Measurements from ENCODE around the gene IPO7.

DNA sequence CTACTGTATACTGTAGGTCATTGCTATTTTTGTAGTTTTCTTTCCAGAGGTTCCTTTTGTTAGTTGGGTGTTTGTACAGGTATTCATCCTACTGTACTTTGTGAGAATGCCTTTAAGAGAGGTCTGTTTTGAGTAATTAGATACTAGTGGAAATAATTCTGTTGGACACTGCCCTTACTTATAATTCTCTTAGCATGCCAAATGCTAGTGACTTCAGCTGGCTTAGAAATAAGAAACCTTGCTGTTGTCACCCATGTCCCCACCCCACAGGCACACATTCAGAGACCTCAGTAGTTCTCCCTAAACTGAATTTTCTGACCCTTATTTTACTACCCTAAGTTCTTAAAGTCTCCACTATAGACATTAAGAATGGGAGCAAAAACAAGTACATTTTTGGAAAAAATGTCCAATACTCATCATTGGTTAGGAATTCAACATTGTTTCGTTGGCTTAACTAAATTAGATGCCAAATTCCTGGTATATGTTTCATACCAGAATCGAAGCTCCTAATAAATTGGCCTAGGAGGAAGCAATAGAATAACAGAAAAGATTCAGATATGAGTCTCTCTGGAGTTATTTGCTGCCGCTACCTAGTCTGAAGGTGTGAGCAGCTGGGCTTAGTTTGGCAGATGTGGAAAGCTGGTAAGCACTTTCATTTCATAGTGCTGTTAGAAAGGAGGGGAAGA lies 104.8 kb downstream of the IPO7 start:
- TF ChIP-seq, protein P1, sequence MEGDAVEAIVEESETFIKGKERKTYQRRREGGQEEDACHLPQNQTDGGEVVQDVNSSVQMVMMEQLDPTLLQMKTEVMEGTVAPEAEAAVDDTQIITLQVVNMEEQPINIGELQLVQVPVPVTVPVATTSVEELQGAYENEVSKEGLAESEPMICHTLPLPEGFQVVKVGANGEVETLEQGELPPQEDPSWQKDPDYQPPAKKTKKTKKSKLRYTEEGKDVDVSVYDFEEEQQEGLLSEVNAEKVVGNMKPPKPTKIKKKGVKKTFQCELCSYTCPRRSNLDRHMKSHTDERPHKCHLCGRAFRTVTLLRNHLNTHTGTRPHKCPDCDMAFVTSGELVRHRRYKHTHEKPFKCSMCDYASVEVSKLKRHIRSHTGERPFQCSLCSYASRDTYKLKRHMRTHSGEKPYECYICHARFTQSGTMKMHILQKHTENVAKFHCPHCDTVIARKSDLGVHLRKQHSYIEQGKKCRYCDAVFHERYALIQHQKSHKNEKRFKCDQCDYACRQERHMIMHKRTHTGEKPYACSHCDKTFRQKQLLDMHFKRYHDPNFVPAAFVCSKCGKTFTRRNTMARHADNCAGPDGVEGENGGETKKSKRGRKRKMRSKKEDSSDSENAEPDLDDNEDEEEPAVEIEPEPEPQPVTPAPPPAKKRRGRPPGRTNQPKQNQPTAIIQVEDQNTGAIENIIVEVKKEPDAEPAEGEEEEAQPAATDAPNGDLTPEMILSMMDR (conservative IDR thresholded peaks at IDR 0.05 in 1 of 2, IDR thresholded peaks at IDR 0.05 in 1 of 2; ENCODE audit: low read depth in 1 of 2, low read length in 2 of 2): no peak
- TF ChIP-seq EZH2 (IDR thresholded peaks at IDR 0.05; ENCODE audit: low read length, missing control alignments): no peak
